ENCODE measurements around the gene PCSK5. TPM values are rescaled to one million over a fixed set of nuclear protein-coding genes. Genes with fewer than 3 reads are reported as not detected.

PCSK5 gene
- total RNA-seq, 2 experiments from 2014 or later: 0.76 TPM; not detected in 1

DNA sequence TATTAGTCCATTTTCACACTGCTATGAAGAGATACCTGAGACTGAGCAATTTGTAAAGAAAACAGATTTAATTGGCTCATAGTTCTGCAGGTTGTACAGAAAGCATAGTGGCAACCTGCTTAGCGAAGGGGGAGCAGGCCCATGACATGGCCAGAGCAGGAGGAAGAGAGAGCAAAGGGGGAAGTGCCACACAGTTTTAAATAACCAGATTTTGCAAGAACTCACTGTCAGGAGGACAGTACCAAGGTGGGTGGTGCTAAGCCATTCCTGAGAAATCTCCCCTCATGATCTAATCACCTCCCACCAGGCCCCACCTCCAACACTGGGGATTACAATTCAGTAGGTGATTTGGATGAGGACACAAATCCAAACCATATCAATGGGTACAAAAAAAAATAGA lies 16.8 kb upstream of the PCSK5 start:
- intact Hi-C loops (cut with micrococcal nuclease; ENCODE audit: unreplicated experiment): no loop called here
- ChIA-PET CTCF (ENCODE audit: unreplicated experiment) (no interaction called here), POLR2A (no interaction called here)
- Histone ChIP-seq H3K27ac (ENCODE audit: low read depth, low read length, poor library complexity, severe bottlenecking) (no peak overlapping the region), H3K4me2 (ENCODE audit: low read length) (no peak overlapping the region), H3K36me3 (ENCODE audit: insufficient read depth, low read length) (no peaks in the 10 kb centered on the region), H3K4me1 (ENCODE audit: insufficient read depth, low read length, poor library complexity, severe bottlenecking) (peaks cover 13% of the 10 kb centered on the region), H3K9me3 (ENCODE audit: low read length) (no peaks in the 10 kb centered on the region), H3K4me3 (ENCODE audit: low read depth, low read length, poor library complexity, severe bottlenecking) (no peak overlapping the region), H3K9me2 (ENCODE audit: insufficient read depth, low read length) (no peaks in the 10 kb centered on the region), H4K20me1 (ENCODE audit: insufficient read depth, low read length) (no peaks in the 10 kb centered on the region), H3K79me2 (ENCODE audit: insufficient read depth, low read depth, low read length) (no peaks in the 10 kb centered on the region), H2AFZ (ENCODE audit: low read length) (no peak overlapping the region)
- DNase-seq (ENCODE audit: low spot score): no peak
- TF ChIP-seq, protein P1, sequence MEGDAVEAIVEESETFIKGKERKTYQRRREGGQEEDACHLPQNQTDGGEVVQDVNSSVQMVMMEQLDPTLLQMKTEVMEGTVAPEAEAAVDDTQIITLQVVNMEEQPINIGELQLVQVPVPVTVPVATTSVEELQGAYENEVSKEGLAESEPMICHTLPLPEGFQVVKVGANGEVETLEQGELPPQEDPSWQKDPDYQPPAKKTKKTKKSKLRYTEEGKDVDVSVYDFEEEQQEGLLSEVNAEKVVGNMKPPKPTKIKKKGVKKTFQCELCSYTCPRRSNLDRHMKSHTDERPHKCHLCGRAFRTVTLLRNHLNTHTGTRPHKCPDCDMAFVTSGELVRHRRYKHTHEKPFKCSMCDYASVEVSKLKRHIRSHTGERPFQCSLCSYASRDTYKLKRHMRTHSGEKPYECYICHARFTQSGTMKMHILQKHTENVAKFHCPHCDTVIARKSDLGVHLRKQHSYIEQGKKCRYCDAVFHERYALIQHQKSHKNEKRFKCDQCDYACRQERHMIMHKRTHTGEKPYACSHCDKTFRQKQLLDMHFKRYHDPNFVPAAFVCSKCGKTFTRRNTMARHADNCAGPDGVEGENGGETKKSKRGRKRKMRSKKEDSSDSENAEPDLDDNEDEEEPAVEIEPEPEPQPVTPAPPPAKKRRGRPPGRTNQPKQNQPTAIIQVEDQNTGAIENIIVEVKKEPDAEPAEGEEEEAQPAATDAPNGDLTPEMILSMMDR (conservative IDR thresholded peaks at IDR 0.05; ENCODE audit: low read length): no peak
- no peak for TF ChIP-seq EZH2phosphoT487 (IDR thresholded peaks at IDR 0.05; ENCODE audit: borderline replicate concordance, low read depth, low read length)
- no TSS peak for BruUV-seq (replicated peaks)

DNA sequence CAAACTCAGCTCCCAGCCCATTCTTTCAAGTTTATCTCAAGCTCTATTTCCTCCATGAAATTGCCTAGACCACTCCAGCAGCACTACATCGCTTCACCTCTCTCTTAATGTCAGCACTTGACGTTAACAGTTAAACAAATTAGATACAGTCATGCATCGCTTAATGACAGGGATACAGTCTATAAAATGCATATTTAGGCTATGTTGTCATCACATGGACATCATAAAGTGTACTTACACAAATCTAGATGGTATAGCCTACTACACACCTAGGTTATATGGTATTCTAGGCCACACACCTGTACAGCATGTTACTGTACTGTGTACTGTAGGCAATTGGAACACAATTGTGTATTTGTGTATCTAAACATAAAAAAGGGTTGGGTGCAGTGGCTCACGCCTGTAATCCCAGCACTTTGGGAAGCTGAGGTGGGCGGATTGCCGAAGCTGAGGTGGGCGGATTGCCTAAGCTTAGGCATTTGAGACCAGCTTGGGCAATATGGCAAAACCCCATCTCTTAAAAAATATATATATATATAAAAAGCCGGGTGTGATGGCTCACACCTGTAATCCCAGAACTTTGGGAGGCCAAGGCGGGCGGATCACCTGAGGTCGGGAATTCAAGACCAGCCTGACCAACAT lies 13.4 kb upstream of the PCSK5 start:
- intact Hi-C loops (cut with micrococcal nuclease; ENCODE audit: unreplicated experiment): no loop called here
- ChIA-PET CTCF (ENCODE audit: unreplicated experiment) (interaction anchor here (0.6 kb wide), 1 partner anchor 23 kb away, joined by 3 read pairs; no protein-coding TSS in a partner anchor), POLR2A (interaction anchor here (0.6 kb wide), 1 partner anchor 440 kb away, joined by 4 read pairs; no protein-coding TSS in a partner anchor)
- no peak overlapping the region for H3K27ac ChIP-seq (ENCODE audit: low read depth, low read length, poor library complexity, severe bottlenecking)
- no peak for TF ChIP-seq EZH2phosphoT487 (IDR thresholded peaks at IDR 0.05; ENCODE audit: borderline replicate concordance, low read depth, low read length)
- TF ChIP-seq, protein P1 (conservative IDR thresholded peaks at IDR 0.05; ENCODE audit: low read length): no peak
- no peaks in the 10 kb centered on the region for H4K20me1 ChIP-seq (ENCODE audit: insufficient read depth, low read length)
- no peak overlapping the region for H3K4me3 ChIP-seq (ENCODE audit: low read depth, low read length, poor library complexity, severe bottlenecking)
- no peak overlapping the region for H2AFZ ChIP-seq (ENCODE audit: low read length)
- H3K4me2 ChIP-seq (ENCODE audit: low read length): no peak overlapping the region
- BruUV-seq (replicated peaks): no TSS peak
- H3K79me2 ChIP-seq (ENCODE audit: insufficient read depth, low read depth, low read length): no peaks in the 10 kb centered on the region
- no peaks in the 10 kb centered on the region for H3K9me3 ChIP-seq (ENCODE audit: low read length)
- peaks cover 13% of the 10 kb centered on the region for H3K4me1 ChIP-seq (ENCODE audit: insufficient read depth, low read length, poor library complexity, severe bottlenecking)
- H3K36me3 ChIP-seq (ENCODE audit: insufficient read depth, low read length): no peaks in the 10 kb centered on the region
- no peak for DNase-seq (ENCODE audit: low spot score)
- H3K9me2 ChIP-seq (ENCODE audit: insufficient read depth, low read length): no peaks in the 10 kb centered on the region

- Histone ChIP-seq H3K79me2 (ENCODE audit: insufficient read depth, low read depth, low read length) (no peaks in the 10 kb centered on the region), H3K9me2 (ENCODE audit: insufficient read depth, low read length) (no peaks in the 10 kb centered on the region), H4K20me1 (ENCODE audit: insufficient read depth, low read length) (no peaks in the 10 kb centered on the region), H3K36me3 (ENCODE audit: insufficient read depth, low read length) (no peaks in the 10 kb centered on the region), H3K4me2 (ENCODE audit: low read length) (0 out of 2 replicates have a peak overlapping the region, but pooled peaks have one; percentile 21), H3K27ac (ENCODE audit: low read depth, low read length, poor library complexity, severe bottlenecking) (no peak overlapping the region), H3K9me3 (ENCODE audit: low read length) (no peaks in the 10 kb centered on the region), H3K4me3 (ENCODE audit: low read depth, low read length, poor library complexity, severe bottlenecking) (no peak overlapping the region), H2AFZ (ENCODE audit: low read length) (no peak overlapping the region), H3K4me1 (ENCODE audit: insufficient read depth, low read length, poor library complexity, severe bottlenecking) (peaks cover 13% of the 10 kb centered on the region)
- BruUV-seq (replicated peaks): no TSS peak
- POLR2A ChIA-PET: interaction anchor here (0.7 kb wide), 2 partner anchors 612 to 666 kb away, joined by 3 to 4 read pairs; no protein-coding TSS in a partner anchor
- TF ChIP-seq EZH2phosphoT487 (IDR thresholded peaks at IDR 0.05; ENCODE audit: borderline replicate concordance, low read depth, low read length): no peak
- TF ChIP-seq, protein P1 (conservative IDR thresholded peaks at IDR 0.05; ENCODE audit: low read length): no peak
- DNase-seq (ENCODE audit: low spot score): no peak
- intact Hi-C loops (cut with micrococcal nuclease; ENCODE audit: unreplicated experiment): no loop called here
- CTCF ChIA-PET (ENCODE audit: unreplicated experiment): no interaction called here
Observed at GRCh38 chr9:75878488-75878860, 12.0 kb upstream of the PCSK5 start.

Measured in OCI-LY7 (cell line).